Astrocyte (in vitro differentiated cells and primary cell): ENCODE results near the gene BLZF1. TPM values are rescaled to one million over a fixed set of nuclear protein-coding genes. Genes with fewer than 3 reads are reported as not detected.
"Not testable (repeated sequence)": the region's sequence is repeated elsewhere in the genome, so short reads cannot be mapped to it uniquely, and the experiment has no call there.

Experiments
- DNase-seq: peaks from one replicate; pipeline ENCODE4 v3.0.0-alpha.2; 2010; ENCODE audit warnings: low read depth
- FAIRE-seq: peaks from 2 replicates; lab custom pipeline; 2011; peaks lifted over from hg19 to GRCh38; lab: Jason Lieb, UNC
- H2AFZ ChIP-seq: 2 replicates; pipeline ENCODE4 v1.6.0; 2012; ENCODE audit warnings: low read depth, low read length, inconsistent platforms
- H3K27ac ChIP-seq: 2 replicates; pipeline ENCODE4 v1.5.1; 2011; ENCODE audit warnings: low read depth, low read length, inconsistent platforms
- H3K27me3 ChIP-seq: 2 replicates; pipeline ENCODE4 v1.6.0; 2011; ENCODE audit warnings: low read length, inconsistent platforms; ENCODE audit not compliant: insufficient read depth
- H3K36me3 ChIP-seq: 2 replicates; pipeline ENCODE4 v1.5.1; 2011; ENCODE audit warnings: low read length, inconsistent platforms; ENCODE audit not compliant: insufficient read depth
- H3K4me1 ChIP-seq: 2 replicates; pipeline ENCODE4 v1.5.1; 2011; ENCODE audit warnings: low read length, inconsistent platforms; ENCODE audit not compliant: insufficient read depth
- H3K4me2 ChIP-seq: 2 replicates; pipeline ENCODE4 v1.6.0; 2012; ENCODE audit warnings: low read length, inconsistent platforms
- H3K4me3 ChIP-seq: 2 replicates; pipeline ENCODE4 v1.5.1; 2011; ENCODE audit warnings: low read depth, mild to moderate bottlenecking, low read length, inconsistent platforms; ENCODE audit not compliant: insufficient read depth
- H3K79me2 ChIP-seq: 2 replicates; pipeline ENCODE4 v1.6.0; 2012; ENCODE audit warnings: mild to moderate bottlenecking, low read length, inconsistent platforms; ENCODE audit not compliant: insufficient read depth
- H3K9ac ChIP-seq: 2 replicates; pipeline ENCODE4 v1.6.0; 2012; ENCODE audit warnings: mild to moderate bottlenecking, low read length, inconsistent platforms
- H3K9me3 ChIP-seq: 2 replicates; pipeline ENCODE4 v1.5.1; 2012; ENCODE audit warnings: low read depth, mild to moderate bottlenecking, low read length, inconsistent platforms; ENCODE audit not compliant: insufficient read depth
- H4K20me1 ChIP-seq: 2 replicates; pipeline ENCODE4 v1.6.0; 2012; ENCODE audit warnings: low read length, inconsistent platforms; ENCODE audit not compliant: insufficient read depth
- H3K27ac Mint-ChIP-seq: one replicate; pipeline ENCODE4 v1.8.0; 2021; ENCODE audit warnings: mild to moderate bottlenecking, mixed read lengths; ENCODE audit not compliant: unreplicated experiment
- H3K27me3 Mint-ChIP-seq: one replicate; pipeline ENCODE4 v1.8.0; 2021; ENCODE audit warnings: low read depth, mixed read lengths; ENCODE audit not compliant: unreplicated experiment
- H3K36me3 Mint-ChIP-seq: one replicate; pipeline ENCODE4 v1.8.0; 2021; ENCODE audit warnings: low read depth, mixed read lengths; ENCODE audit not compliant: unreplicated experiment
- H3K4me1 Mint-ChIP-seq: one replicate; pipeline ENCODE4 v1.8.0; 2021; ENCODE audit warnings: low read depth, mixed read lengths; ENCODE audit not compliant: unreplicated experiment
- H3K4me3 Mint-ChIP-seq: one replicate; pipeline ENCODE4 v1.8.0; 2021; ENCODE audit warnings: mild to moderate bottlenecking, moderate library complexity, mixed read lengths; ENCODE audit not compliant: unreplicated experiment
- H3K9me3 Mint-ChIP-seq: one replicate; pipeline ENCODE4 v1.8.0; 2021; ENCODE audit warnings: mild to moderate bottlenecking, mixed read lengths; ENCODE audit not compliant: unreplicated experiment
- CTCF ChIP-seq: IDR thresholded peaks from 2 replicates; pipeline ENCODE4 v1.5.1; 2011; ENCODE audit warnings: low read depth, mild to moderate bottlenecking, inconsistent platforms, low read length, moderate library complexity; ENCODE audit not compliant: insufficient read depth
- EZH2 ChIP-seq: IDR thresholded peaks from 2 replicates; pipeline ENCODE4 v1.6.1; 2012; ENCODE audit warnings: mild to moderate bottlenecking, low read length, inconsistent platforms; ENCODE audit not compliant: insufficient read depth
- total RNA-seq: library from RNA; stranded (reverse); gene quantifications from 2 replicates; pipeline ENCODE4 v1.2.1, GENCODE V29; 2021

The BLZF1 gene
- total RNA-seq, 1 donor from 2014 or later, result 52.0 TPM

- H3K79me2 ChIP-seq, result no peaks in the 10 kb centered on the region
- H3K9ac ChIP-seq, result no peak overlapping the region
- H3K27me3 ChIP-seq, result no peaks in the 10 kb centered on the region
- DNase-seq (no peak), FAIRE-seq (no peak)
- Mint-ChIP-seq H3K4me1 (peaks cover 5% of the 10 kb centered on the region), H3K36me3 (peaks cover 26% of the 10 kb centered on the region), H3K9me3 (no peaks in the 10 kb centered on the region), H3K4me3 (no peak overlapping the region), H3K27ac (no peak overlapping the region), H3K27me3 (no peaks in the 10 kb centered on the region)
- no peak for TF ChIP-seq EZH2
- no peak for TF ChIP-seq CTCF
- no peak overlapping the region for H3K4me2 ChIP-seq
- H3K9me3 ChIP-seq, result no peaks in the 10 kb centered on the region
- H4K20me1 ChIP-seq, result peaks cover 3% of the 10 kb centered on the region
- no peak overlapping the region for H3K4me3 ChIP-seq
- H3K36me3 ChIP-seq, result peaks cover 40% of the 10 kb centered on the region
- H3K27ac ChIP-seq, result no peak overlapping the region
- no peak overlapping the region for H2AFZ ChIP-seq
- H3K4me1 ChIP-seq, result no peaks in the 10 kb centered on the region
These were observed 22.3 kb downstream of the BLZF1 start for GRCh38 chr1:169390303-169390702.

GRCh38 chr1:169392406-169392805, 24.4 kb downstream of the BLZF1 start:
- Mint-ChIP-seq H3K4me3 (no peak overlapping the region), H3K4me1 (peaks cover 5% of the 10 kb centered on the region), H3K27me3 (no peaks in the 10 kb centered on the region), H3K27ac (no peak overlapping the region), H3K36me3 (peaks cover 30% of the 10 kb centered on the region), H3K9me3 (no peaks in the 10 kb centered on the region)
- no peaks in the 10 kb centered on the region for H3K79me2 ChIP-seq
- DNase-seq (no peak), FAIRE-seq (no peak)
- H3K9me3 ChIP-seq, result no peaks in the 10 kb centered on the region
- no peak overlapping the region for H2AFZ ChIP-seq
- no peaks in the 10 kb centered on the region for H3K4me1 ChIP-seq
- no peak overlapping the region for H3K4me3 ChIP-seq
- H3K27me3 ChIP-seq, result no peaks in the 10 kb centered on the region
- no peak overlapping the region for H3K27ac ChIP-seq
- TF ChIP-seq CTCF, result no peak
- TF ChIP-seq EZH2, result no peak
- no peaks in the 10 kb centered on the region for H4K20me1 ChIP-seq
- H3K9ac ChIP-seq, result no peak overlapping the region
- peaks cover 32% of the 10 kb centered on the region for H3K36me3 ChIP-seq
- no peak overlapping the region for H3K4me2 ChIP-seq

GRCh38 chr1:169395955-169396354, 28.0 kb downstream of the BLZF1 start:
- Mint-ChIP-seq H3K4me3 (no peak overlapping the region), H3K4me1 (peaks cover 5% of the 10 kb centered on the region), H3K27ac (no peak overlapping the region), H3K36me3 (peaks cover 32% of the 10 kb centered on the region), H3K27me3 (no peaks in the 10 kb centered on the region), H3K9me3 (no peaks in the 10 kb centered on the region)
- Histone ChIP-seq H3K27me3 (no peaks in the 10 kb centered on the region), H3K4me1 (no peaks in the 10 kb centered on the region), H2AFZ (no peak overlapping the region), H3K9ac (no peak overlapping the region), H3K27ac (no peak overlapping the region), H3K9me3 (peaks cover 2% of the 10 kb centered on the region), H3K4me2 (no peak overlapping the region), H3K79me2 (no peaks in the 10 kb centered on the region), H4K20me1 (no peaks in the 10 kb centered on the region), H3K36me3 (peaks cover 21% of the 10 kb centered on the region), H3K4me3 (no peak overlapping the region)
- FAIRE-seq (no peak), DNase-seq (no peak)
- TF ChIP-seq EZH2 (no peak), CTCF (no peak)

GRCh38 chr1:169402578-169402977, 34.6 kb downstream of the BLZF1 start:
- not testable (repeated sequence) for H3K27me3 ChIP-seq, H3K36me3 ChIP-seq, H4K20me1 ChIP-seq, H3K27me3 Mint-ChIP-seq, DNase-seq, FAIRE-seq, H3K9me3 ChIP-seq, H3K27ac Mint-ChIP-seq, H3K4me3 ChIP-seq, H3K9ac ChIP-seq, H3K27ac ChIP-seq, H3K4me1 ChIP-seq, H3K4me2 ChIP-seq, H2AFZ ChIP-seq, H3K4me3 Mint-ChIP-seq, H3K4me1 Mint-ChIP-seq, H3K79me2 ChIP-seq
- H3K36me3 Mint-ChIP-seq, result peaks cover 19% of the 10 kb centered on the region
- peaks cover 25% of the 10 kb centered on the region for H3K9me3 Mint-ChIP-seq
